GM18508 (cell line): Measurements from ENCODE around the gene UCN2.

ENCODE experiments used
- ATAC-seq: cut with Tn5 transposase; IDR thresholded peaks from one replicate; pipeline ENCODE4 v1.9.1; 2021; ENCODE audit warnings: moderate number of reproducible peaks; ENCODE audit not compliant: insufficient read depth, unreplicated experiment

UCN2 gene

DNA sequence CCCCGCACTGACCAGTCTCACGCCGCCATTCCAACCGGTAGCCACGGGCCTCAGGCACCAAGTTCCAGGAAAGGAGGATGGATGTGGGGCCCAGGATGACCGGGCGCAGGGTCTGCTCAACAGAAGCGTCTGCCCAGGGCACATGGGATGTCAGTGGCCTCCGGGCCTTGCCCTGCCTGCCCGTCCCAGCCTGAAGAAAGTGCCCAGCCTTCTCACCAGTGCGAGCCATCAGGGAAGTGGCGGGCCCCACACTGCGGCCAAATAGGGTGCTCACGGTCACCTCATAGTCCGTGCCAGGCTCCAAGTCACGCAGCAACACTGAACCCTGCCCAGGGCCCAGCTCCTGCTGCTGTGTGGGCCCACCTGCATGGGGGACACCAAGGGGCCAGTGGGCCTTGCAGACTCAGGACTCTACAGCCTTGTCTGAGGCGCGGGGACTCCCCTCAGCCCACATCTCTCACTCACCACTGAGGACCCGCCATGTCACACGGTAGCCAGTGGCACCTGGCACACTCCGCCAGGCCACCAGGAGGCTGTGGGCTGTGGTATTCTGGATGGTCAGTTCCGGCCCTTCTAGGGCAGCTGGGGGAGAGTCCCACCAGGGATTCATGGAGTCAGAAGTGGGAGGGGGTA, 28.4 kb upstream of the UCN2 start:
- no peak for ATAC-seq

- ATAC-seq, result no peak
Observed at GRCh38 chr3:48591436-48591835, 27.9 kb upstream of the UCN2 start.

GRCh38 chr3:48588230-48588629, 24.6 kb upstream of the UCN2 start:
- no peak for ATAC-seq

- no peak for ATAC-seq
Observed at GRCh38 chr3:48587686-48588085, 24.1 kb upstream of the UCN2 start.

DNA sequence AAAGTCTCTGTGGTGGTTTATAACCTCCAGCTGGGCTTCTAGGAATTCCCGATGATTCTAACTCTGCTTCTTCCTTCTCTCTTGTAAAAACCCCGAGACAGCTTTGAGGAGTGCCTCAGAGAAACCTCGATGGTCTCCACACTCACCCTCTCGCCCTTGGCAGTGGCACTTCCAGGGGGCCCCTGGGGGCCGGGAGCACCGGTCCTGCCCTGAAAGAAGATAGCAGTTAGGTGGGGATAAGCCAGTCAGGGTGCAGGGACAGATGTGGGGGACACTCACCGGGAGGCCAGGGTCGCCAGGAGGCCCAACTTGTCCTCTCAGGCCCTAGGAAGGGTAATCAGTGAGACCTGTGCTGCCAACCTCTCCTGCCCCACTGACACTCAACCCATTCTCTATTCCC, 21.8 kb upstream of the UCN2 start:
- ATAC-seq, result no peak

- ATAC-seq, result no peak
Observed at GRCh38 chr3:48584836-48585235, 21.3 kb upstream of the UCN2 start.

GRCh38 chr3:48581621-48582481, 18.3 kb upstream of the UCN2 start:
- no peak for ATAC-seq

DNA sequence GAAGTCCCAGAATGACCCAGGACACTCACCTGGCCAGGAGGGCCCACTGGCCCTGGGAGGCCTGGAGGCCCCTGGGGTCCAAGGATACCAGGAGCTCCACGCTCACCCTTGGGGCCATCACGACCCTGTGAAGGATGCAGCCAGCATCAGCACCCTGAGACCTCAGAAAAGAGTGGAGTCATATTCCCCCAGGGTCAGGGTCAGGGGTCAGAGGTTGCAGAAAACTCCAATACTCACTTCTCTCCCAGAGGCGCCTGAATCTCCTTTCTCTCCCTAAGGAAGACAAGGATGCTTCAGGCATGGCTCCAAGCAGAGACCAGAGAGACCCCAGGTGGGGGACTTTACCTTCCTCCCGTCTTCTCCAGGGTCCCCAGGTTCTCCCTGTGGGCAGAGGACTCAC, 13.1 kb upstream of the UCN2 start:
- no peak for ATAC-seq

GRCh38 chr3:48575366-48575765, 11.8 kb upstream of the UCN2 start:
- ATAC-seq, result no peak

- no peak for ATAC-seq
Observed at GRCh38 chr3:48573973-48574585, 10.5 kb upstream of the UCN2 start.

GRCh38 chr3:48572517-48572916, 8.9 kb upstream of the UCN2 start:
- ATAC-seq, result no peak

- ATAC-seq, result no peak
Observed at GRCh38 chr3:48571938-48572337, 8.4 kb upstream of the UCN2 start.

DNA sequence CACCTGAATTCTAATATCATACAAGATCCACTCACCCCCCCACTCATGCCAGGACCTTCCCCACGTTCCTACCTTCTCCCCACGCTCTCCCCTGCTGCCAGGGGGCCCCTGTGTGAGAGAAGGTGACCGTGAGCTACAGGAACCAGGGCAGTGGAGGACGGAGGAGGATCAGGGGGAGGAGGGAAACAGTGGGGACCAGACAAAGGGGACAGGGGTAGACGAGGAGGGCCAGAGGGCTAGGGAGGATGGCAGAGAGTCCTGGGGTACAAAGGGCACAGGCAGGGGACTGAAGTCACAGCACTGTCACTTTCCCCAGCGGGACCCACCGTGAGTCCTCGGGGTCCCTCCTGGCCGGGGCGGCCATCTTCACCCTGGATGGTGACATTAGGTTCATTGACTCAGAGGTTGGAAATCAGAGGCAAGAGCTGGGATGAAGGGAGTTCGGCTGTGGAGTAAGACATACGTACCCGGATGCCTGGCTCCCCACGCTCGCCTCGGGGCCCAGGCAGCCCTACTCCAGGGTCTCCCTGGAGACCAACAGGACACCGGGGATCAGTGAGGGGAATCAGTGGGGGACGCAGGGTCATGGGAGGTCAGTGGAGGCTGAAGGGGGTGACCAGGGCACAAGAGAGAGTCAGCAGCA, 6.3 kb upstream of the UCN2 start:
- no peak for ATAC-seq

DNA sequence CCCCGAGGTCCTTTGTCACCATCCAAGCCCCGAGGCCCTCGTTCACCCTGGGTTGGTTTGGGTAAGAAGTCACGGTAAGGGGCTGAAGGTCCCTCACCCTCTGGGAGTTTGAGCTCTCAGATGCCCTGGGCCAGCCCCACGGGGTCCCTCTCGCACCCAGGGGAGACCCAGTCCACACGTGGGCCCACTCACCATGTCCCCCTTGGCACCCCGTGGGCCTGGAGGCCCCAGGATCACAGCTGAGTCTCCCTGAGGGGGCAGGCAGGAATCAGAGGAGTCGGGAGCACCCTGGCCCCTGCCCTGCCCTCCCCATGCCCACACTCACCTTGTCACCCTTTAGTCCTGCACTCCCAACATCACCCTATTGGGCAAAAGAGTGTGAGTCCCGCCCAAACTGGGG, 5.8 kb upstream of the UCN2 start:
- no peak for ATAC-seq

GRCh38 chr3:48568476-48568875, 4.9 kb upstream of the UCN2 start:
- ATAC-seq, result no peak

DNA sequence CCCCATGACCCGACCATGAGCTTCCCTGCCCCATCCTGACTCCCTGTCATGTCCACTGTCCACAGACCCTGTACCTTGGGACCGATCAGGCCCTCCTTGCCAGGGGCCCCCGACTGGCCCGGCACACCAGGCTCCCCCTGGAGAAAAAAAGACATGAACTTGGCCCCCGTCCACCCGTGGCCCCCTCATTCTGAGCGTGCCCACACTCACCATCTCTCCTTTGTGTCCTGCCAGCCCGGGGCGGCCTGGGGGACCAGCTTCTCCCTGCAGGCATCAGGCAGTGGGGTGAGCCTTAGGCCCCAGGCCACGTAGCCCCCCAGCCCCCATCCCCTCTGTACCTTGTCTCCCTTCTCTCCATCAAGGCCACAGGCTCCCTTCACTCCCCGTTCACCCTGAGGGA, 3.9 kb upstream of the UCN2 start:
- ATAC-seq, result no peak

DNA sequence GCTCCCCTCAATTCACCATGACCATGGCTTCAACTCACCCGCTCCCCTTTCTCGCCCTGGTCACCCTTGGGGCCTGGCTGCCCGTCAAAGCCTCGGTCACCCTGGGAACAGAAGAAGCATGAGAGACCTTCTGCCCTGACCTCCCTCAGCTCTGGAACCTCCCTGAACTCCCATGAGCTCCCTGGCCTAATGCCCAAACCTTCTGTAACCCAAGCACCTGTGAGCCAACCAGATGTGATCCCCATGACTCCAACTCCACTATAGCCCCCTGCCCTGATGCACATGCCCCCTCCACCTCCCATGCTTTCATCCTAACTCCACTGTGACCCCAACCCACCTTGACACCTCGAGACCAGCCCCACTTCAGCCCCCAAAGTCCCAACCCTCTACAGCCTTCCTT, 3.5 kb upstream of the UCN2 start:
- no peak for ATAC-seq

GRCh38 chr3:48566401-48566760, 2.8 kb upstream of the UCN2 start:
- ATAC-seq, result no peak

DNA sequence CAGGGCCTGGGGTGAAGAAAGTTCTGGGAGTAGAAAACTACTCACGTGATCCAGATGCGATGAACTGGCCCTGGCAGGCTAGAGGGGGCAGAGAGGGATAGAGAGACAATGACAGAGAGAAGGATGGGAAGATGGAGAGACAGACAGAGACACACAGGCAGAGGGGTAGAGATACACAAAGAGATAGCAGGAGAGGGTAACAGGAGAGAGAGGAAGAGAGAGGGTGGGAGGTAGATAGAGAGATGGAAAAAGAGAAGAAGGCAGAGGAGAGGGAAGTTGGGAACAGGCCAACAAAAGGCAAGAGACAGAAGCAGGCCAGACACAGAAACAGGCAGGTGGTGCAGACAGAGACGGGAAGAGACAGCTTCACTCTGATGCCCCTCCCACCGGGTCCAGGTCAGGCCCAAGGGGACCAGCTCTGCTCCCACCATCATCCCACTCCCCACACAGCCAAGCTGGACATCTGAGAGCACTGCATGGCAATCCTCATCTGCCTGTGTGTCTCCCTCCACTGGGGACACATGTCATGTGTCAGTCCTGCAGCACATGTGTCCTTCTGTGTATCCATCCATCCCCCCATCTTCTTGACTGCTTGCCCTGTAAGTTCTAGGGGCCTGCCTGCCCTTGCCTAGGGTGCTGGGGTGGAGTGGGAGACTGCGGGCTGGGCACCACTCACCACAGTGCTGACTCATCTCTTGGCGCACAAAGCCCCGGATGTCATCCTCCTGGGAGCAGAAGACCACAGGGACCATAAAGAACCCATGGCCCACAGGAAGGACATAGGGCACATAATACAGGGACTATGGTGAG, 2.2 kb upstream of the UCN2 start:
- ATAC-seq, result no peak

DNA sequence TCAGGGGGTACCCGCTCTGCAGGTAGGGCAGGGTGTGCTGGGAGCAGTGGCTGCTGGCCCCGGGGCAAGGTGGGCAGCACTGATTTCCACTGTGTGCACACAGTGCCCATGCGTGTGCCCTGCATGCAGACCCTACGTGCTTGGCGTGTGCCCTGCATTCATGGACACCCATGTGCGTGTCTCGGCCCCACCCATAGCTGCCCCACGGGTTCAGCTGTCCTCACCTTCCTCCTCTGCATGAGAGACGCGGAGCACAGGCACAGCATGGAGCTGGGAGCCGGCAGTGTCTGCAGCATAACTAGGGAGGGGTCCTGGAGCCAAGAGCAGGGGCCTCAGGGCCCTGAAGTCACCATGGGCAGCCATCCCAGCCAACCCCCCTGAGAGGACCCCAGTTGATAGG, 1.6 kb upstream of the UCN2 start:
- no peak for ATAC-seq
